Measurements from ENCODE around the gene RARS2.
"Not testable (repeated sequence)": the region's sequence is repeated elsewhere in the genome, so short reads cannot be mapped to it uniquely, and the experiment has no call there.

RARS2 gene, protein sequence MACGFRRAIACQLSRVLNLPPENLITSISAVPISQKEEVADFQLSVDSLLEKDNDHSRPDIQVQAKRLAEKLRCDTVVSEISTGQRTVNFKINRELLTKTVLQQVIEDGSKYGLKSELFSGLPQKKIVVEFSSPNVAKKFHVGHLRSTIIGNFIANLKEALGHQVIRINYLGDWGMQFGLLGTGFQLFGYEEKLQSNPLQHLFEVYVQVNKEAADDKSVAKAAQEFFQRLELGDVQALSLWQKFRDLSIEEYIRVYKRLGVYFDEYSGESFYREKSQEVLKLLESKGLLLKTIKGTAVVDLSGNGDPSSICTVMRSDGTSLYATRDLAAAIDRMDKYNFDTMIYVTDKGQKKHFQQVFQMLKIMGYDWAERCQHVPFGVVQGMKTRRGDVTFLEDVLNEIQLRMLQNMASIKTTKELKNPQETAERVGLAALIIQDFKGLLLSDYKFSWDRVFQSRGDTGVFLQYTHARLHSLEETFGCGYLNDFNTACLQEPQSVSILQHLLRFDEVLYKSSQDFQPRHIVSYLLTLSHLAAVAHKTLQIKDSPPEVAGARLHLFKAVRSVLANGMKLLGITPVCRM

DNA sequence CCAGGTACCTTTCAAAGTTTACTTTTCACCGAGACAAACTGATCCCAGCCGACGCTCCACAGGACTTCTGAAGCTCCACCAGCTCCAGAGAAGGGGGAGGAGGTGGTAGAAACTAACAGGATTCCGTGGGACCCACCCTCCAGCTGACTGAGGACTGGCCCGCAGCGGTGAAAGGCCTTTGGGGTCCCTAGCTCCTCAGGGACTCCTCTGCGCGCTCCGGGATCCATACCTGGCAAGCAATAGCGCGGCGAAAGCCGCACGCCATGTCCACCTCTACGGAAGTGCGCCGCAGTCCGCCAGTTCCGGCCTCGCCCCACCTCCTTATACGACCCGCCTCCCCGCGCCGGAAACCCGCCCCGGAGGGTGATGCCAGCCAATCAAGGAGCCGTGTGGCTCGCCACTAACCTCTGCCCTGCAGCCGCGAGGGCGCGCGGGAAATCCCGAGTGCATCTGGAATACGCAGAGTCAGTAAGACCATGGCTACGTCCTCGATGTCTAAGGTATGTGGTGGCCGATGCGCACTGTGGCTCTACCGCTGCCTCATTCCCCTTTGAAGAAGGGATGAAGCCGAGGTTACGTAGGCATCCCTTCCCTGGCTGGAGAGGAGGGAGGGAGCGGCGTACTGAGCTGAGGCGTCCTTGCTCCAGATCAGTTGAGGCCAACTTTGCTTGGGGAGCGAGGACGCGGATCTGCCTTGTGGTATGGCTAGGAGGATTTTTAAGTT is at the start of gene RARS2, which contains the start of gene ORC3:
RARS2 (minus strand) TSS at position 295 of the 724 bp plus-strand sequence; CDS start at position 265, 30 bp downstream.
ORC3 (plus strand) TSS at position 443 of the 724 bp plus-strand sequence; CDS start at position 477, 34 bp downstream.
- peak; percentile 89 to 91 for DNase-seq

GRCh38 chr6:87639373-87639772 is 49.6 kb upstream of the RARS2 start:
- no peak for DNase-seq

DNA sequence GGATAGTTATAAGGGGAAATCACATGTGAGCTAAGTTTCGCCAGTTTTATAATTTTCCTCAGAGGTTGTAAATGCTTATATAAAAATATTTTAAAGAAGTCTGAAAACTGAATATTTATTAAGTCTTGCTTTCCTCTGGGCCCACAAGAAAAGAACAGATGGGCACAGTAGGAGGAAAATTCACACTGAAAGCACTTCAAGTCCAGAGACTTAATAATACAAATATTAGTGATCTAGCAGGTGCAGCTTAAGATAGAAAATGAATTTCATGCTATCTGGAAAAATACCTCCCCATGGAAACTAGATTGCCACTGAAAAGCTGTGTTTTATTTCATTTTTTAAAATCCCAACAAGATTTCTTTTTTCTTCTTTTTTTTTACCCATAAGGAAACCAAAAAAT is 47.3 kb upstream of the RARS2 start:
- DNase-seq: no peak

- no peak for DNase-seq
Measured at GRCh38 chr6:87636315-87636714, 46.5 kb upstream of the RARS2 start.

GRCh38 chr6:87633851-87634250 is 44.1 kb upstream of the RARS2 start:
- DNase-seq: no peak

DNA sequence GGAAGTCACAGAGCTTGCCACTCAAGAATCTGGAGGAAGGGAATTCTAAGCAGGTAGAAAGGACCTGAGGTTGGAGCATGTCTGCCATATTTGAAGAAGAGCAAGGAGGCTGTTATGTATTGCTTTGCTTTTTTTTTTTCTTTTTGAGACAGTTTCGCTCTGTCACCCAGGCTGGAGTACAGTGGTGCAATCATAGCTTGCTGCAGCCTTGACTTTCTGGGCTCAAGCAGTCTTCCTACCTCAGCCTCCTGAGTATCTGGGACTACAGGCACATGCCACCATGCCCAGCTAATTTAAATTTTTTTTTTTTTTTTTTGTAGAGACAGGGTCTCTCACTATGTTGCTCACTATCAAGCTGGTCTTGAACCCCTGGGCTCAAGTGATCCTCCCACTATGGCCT is 41.0 kb upstream of the RARS2 start:
- no peak for DNase-seq

GRCh38 chr6:87628881-87629280 is 39.1 kb upstream of the RARS2 start:
- no peak for DNase-seq

- no peak for DNase-seq
Measured at GRCh38 chr6:87628424-87628823, 38.6 kb upstream of the RARS2 start.

- no peak for DNase-seq
Measured at GRCh38 chr6:87623248-87623647, 33.5 kb upstream of the RARS2 start.

GRCh38 chr6:87618531-87618930 is 28.7 kb upstream of the RARS2 start:
- DNase-seq: no peak

GRCh38 chr6:87617405-87617804 is 27.6 kb upstream of the RARS2 start:
- no peak for DNase-seq

GRCh38 chr6:87613018-87613417 is 23.2 kb upstream of the RARS2 start:
- DNase-seq: not testable (repeated sequence)

GRCh38 chr6:87608802-87609201 is 19.0 kb upstream of the RARS2 start:
- DNase-seq: no peak

GRCh38 chr6:87606199-87606598 is 16.4 kb upstream of the RARS2 start:
- no peak for DNase-seq

- no peak for DNase-seq
Measured at GRCh38 chr6:87600576-87600975, 10.8 kb upstream of the RARS2 start.

DNA sequence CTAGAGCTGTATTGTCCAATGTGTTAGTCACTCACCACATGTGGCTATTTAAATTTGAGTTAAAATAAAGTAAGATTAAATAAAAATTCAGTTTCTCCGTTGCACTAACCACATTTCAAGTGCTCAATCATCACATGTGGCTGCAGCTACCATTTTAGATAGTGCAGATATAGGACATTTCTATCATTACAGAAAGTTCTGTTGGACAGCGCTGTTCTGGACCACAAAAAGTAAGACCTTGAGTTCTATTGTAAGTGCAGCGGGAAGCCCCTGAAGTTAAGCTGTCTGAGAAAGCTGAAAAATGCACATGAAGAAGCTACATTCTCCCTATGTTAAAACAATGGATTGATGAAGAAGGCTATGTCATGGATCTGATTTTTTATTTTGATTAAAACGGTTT is 1.2 kb upstream of the RARS2 start:
- no peak for DNase-seq

DNA sequence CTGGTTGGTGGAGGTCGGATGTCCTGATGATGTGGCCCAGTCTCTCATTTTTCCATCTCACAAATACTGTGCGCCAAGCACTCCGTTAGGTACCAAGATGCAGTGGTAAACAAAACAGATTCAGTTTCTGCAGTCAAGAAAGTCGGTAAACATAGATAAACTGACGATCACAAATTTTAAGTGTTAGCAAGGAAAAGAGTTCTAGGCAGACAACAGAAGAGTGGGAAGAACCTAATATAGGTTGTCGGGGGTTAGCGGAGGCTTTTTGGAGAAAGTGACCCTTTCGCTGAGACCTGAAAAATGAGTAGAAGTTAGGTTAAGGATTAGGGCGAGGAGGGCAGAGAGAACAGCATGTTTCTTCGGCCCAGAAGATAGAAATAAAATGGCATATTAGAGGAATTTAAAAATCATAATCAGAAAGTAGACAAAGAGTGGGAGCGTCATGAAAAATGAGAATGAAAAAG is 662 bp upstream of the RARS2 start:
- no peak for DNase-seq

DNA sequence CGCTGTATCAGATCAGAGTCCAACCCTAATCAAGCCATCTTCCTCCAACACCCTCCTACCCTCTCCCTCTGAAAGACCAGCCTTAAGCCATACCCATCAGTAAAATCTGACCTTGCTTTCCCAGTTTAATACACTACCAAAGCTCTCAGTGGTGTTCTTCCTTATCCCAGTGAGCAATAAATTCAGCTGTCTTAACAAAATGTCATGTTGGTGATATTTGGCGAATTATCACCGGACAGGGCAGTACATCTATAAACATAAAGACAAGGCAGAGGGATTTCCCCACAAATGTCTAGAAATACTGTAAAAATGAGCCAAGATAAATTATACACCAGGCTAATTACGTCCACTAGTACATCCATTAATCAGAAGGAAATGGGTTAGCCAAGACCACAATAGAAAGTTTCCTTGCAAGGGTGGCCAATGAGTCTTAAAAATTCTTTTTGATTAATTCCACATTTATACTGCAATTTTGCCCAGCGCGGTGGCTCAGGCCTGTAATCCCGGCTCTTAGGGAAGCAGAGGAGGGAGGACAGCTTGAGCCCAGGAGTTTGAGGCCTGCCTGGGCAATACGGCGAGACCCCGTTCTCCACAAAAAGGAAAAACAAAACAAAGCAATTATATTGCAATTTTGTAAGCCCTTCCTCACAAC is 905 bp downstream of the RARS2 start:
- DNase-seq: no peak

GRCh38 chr6:87586371-87587077 is 3.3 kb downstream of the RARS2 start:
- DNase-seq: no peak

GRCh38 chr6:87583822-87584221 is 6.0 kb downstream of the RARS2 start:
- no peak for DNase-seq

GRCh38 chr6:87575423-87575822 is 14.4 kb downstream of the RARS2 start:
- no peak for DNase-seq

- DNase-seq: no peak
Measured at GRCh38 chr6:87574237-87574804, 15.5 kb downstream of the RARS2 start.
